HG03469 (cell line): ENCODE results near the gene GFPT2.

Experiments used
- ATAC-seq: cut with Tn5 transposase; IDR thresholded peaks from one replicate; pipeline ENCODE4 v1.9.1; 2021; ENCODE audit warnings: mild to moderate bottlenecking, moderate library complexity, moderate number of reproducible peaks; ENCODE audit not compliant: unreplicated experiment

GFPT2 gene

DNA sequence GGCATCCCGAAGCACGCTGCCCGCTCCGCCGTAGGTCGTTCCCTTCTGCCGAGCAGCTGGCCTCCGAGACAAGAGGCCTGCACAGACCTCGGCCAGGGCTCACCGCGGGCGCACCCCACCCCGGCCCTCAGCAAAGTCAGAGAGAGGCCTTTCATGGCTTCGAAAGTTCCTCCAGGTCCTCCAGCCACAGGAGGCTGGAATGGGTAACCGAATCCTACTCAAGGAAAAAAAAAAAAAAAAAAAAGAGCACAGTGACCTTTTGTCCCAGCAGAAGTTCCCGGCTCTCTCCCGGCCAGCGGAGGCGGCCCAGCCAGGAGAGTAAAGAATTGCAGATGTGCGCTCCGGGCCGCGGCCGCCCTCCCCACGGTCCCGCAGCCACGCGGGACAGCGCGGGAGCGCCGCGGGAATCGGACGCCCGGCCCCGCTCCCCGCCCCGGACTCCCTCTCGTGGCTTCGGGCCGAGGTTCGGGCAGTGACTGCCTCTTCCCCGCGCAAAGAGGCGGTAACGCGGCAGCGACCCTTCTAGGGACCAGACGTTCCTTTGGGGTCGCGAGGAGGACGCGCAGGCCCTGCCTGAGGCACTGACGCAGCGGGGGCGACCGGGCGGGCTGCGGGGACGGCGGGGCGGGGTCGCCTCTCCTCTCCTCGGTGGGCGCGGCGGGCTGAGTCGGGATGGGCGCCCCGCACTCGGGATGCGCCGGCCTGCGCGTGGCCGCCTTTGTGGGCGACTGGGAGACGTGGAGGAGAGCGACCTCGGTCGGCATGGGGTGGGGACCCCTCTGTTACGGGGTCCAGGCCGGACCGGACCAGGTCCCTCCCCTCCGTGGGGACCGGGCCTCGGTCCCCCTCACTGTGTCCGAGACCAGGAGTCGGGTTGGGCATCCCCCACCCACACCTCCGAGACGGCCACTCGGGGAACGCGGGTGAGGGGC lies 754 bp downstream of the GFPT2 start:
- no peak for ATAC-seq

DNA sequence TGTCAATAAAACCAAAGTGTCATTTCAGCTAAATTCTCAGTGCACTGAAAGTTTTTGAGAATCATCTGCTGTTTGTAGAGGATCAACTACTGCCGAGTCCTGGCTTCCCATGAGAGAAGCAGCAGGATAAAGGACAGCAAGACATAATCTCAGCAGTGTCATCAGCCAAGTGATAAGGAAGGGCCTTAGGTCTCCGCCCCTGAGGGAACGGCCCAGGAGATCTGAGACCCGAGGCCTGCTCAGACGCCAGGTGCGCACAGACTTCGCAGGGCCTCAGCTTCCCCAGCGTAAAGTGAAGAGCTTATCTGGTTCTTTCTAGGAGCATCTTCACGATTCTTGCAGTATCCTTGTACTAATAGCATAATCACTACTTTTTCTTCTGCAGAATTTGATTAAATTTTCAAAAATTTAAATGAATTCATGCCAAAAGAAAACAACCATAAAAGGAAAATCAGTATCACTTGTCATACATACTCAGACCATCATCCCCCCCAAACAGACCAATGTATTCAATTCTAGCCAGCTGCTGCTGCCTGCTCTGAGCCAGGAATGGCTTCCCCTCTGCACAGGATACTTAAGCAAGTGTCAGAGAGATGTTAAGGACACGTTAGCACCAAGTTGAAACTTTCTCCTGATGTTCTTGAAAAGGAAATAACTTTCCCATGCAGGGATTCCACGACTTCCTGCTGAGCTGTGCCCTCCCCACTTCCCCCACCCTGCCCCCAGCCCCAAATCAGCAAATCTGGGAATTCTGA lies 2.2 kb downstream of the GFPT2 start:
- no peak for ATAC-seq

DNA sequence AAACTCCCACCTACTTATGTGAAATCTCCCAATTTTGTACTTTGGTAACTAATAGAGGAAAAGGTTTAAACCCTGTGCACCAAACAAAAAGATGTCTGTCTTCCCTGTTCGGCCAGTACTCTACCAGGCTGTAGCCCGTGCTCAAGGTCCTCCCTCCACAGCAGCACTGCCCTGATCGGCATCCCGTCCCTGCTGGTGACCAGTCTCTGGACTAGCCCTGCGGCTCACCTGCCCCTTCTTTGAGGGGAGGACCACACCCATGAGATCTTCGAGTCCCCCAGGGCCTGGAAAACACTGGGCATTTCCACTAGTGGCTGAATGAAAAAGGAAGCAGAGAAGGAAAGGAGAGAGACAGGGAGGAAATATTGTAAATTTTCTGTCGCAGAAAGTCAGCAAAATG lies 2.8 kb downstream of the GFPT2 start:
- no peak for ATAC-seq

DNA sequence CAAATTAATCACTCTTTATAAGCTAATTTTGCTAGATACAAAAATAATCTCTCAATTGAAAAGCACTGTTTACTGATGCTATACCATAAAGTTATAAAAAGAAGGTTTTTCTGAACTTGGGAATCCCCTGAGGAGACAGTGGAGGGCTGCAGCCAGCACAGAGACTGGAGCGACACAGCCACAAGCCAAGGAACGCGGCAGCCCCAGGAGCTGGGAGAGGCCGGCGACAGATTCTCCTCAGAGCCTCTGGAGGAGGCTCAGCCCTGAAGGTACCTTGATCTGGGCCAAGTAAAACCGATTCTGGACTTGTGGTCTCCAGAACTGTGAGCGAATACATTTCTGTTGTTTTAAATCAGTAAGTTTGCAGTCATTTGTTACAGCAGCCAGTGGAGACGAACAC lies 3.7 kb downstream of the GFPT2 start:
- ATAC-seq = no peak

DNA sequence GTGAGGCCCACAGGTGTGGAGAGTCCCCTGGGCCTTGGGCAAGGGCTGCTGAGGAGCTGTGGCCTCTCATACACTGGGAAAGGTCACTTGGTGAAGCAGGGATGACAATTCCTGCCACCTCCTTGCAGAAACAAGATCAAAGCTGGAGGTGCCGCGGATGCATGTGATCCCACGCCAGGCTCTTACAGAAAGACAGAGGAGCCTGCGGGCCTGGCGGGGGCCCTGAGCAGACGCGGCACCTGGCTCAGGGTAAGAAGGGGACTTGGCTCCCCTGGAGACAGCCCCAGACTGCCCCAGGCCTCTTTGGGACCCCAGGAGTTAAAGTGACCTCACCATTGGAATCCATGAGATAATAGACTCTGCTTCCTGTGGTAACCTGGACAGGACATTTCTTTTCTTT lies 4.8 kb downstream of the GFPT2 start:
- no peak for ATAC-seq

DNA sequence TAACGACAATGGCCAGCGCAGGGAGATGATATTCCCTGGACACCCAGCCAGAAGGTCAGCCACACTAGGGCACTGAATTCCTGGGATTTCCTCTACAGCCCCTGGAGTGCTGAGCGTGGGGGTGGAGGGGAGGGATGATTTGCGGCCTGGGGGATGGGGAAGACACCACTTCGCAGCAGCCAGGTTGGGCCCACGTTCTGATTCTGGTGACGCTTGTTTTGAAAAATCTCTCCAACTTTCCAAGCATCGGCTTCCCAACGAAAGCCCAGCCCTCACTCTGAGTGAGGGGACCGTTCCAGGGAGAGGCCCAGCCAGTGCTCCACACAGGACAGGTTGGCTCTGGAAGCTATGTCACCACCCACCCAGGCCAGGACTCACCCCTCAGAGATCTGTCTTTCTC lies 5.4 kb downstream of the GFPT2 start:
- no peak for ATAC-seq

DNA sequence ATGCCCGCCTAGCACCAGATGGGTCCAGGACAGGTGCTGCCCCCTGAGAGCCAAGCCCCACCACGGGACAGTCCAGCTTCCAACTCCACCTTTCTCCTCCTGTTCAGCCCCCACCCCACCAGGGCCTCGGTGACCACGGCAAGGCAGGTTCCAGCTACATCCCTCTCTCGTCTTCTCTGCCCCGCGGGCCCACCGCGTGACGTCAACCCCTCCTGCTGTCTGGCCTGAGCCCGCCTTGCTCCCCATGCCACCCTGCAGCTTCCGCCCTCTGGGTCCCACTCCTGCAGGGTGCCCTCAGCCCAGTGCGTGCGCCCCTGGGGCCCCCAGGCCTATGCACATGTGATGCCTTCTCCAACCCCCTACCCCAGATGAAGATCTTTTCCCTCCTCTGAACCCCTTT lies 6.8 kb downstream of the GFPT2 start:
- ATAC-seq = no peak

DNA sequence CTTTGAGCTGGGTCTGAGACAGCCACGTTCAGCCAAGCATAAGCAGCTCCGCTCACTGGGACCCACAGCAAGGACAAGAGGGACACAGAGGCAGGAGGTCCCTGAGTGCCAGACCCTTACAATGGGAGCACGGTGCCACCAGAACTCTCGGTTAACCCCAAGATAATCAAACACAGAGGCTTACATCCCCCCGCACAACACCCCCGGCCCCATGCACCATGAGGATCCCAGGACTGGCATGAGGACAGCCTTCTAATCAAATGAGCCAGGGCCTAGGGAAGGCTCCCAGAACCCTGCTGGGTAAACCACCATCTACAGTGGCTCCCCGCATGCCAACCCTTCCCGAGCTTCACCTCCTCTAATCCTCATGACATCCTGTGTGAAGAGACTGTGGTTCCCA lies 7.4 kb downstream of the GFPT2 start:
- ATAC-seq = no peak

DNA sequence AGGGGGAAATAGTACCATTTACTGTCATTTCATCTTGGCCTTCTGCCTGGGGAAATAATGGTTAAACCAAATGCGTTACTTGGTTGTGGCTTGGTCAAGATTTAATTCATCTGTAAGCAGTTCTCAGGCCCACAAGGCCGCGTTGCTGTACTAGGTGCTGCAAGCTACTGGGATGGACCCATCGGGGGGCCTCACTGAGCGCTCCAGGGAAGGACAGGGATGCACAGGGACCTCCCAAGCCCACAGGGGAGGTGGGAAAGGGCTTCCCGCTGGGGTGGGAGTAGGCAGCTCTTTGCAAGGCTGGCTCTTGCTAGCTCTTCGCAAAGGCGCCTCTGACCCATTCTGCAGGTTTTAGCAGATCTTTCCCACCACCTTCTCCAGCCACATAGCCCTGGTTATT lies 8.0 kb downstream of the GFPT2 start:
- ATAC-seq = no peak

DNA sequence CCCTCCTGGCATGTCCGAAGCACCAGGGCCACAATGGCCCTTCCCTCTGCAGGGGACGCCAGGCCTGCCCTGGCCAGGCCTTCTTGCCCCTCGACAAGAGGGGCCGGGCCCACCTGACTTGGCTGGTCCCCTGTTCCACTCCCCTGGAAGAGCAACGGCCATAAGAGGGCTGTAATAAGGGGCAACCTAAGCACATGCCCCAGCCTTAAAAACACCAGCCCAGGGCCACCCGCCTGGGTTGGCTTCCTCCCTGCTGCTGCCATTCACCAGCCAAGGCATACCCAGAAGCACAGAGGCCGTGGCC lies 8.5 kb downstream of the GFPT2 start:
- no peak for ATAC-seq

DNA sequence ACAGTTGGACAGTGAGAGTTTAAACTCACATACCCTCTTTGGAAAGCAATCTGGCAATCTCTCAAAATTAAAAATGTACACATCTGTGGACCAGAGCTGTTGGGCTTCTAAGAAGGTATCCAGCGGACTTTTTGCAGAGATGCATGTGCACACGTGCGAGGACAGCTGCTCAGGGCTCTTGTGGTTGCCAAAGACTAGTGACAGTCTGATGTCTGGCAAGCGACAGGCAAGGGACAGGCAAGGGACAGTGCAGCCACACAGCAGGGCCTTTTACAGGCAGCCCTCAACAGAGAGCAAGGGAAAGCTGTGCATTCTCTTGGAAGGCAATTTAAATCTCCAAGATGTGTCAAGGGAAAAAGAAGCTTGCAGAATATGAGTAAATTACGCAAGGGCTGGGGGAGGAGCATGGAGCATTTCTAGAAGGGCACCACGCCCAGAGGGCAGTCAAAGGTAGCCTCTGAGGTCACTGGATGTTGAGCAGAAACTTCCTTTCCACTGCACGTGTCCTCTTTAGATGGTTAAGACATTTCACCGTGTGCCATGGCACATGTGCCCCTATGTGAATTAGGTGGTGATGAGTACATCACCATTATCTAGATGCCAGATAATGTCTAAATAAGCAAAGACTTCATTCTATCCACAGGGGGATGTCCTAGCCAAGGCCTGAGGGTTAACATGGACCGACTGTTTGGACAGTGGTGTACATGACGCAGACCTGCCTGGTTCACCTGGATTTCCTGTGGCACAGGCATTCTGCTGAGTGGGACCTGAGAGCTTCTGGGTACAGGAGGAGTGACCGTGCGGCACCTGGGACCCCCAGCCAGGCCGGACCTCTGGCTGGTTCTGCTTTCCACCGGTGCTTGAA lies 9.1 kb downstream of the GFPT2 start:
- ATAC-seq = no peak

DNA sequence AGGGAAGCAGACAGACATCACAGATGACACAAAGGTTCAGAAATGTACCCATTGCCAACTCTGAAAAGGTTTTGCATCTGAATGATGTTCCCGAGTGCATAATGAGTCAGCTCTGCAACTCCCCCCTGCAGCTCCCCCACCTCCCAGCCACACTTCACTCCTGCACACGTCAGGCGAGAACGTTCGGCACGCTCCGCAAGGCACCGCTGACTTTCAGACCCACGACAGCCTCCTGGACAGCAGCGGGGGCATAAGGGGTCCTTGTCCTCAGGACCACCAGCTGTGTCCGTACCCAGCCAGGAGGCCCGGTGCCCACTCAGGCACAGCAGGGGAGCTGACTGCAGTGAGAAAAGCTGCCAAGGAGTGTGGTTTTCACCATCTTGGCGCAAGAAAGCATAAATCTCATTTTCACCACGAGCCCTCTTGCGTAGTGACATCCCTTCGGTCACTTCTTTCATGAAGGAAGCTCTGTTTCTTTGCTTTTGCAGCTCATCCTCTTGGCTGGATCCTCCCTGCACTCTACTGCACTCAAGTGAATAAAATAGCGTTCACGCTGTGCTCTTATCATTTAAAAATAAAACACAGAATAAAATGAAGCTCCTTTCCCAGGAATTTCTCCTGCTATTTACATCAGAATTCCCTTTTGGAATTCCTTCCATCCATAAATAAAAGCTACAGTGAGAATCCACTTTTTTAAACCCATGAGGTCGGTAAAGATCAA lies 9.9 kb downstream of the GFPT2 start:
- ATAC-seq = no peak

DNA sequence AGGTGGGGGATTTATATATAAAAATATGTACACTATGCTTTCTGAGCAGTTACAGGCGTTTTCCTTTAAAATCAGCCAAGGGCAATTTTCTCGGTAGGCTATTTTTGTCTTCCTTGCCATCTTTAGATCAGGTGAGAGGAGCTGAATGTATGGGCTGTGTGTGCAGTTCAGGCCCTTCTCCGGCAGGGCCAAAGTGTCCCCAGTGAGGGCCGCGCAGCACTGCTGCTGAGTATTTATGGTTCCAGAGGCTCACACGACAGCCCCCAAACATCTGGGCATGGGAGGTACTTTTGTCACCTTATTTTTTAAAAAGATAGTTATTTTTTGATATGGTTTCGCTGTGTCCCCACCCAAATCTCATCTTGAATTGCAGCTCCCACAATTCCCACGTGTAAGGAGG lies 11.5 kb downstream of the GFPT2 start:
- no peak for ATAC-seq

DNA sequence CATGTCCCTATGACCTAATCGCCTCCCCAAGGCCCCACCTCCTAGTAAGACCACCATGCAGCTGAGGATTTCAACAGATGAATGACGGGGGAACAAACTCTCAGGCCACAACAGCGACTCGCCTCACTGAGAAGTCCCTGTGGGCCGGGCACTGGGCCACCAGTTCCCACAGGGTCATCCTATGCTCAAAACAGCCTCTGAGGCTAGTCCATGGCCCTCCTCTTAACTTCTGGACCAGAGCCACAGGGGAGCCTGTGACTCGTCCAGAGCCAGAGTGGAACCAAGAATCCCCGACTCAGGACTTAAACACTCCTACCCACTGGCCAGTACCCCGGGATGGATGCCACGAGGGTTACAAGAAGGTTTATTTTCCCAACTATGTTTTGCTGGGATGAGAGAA lies 12.3 kb downstream of the GFPT2 start:
- no peak for ATAC-seq

DNA sequence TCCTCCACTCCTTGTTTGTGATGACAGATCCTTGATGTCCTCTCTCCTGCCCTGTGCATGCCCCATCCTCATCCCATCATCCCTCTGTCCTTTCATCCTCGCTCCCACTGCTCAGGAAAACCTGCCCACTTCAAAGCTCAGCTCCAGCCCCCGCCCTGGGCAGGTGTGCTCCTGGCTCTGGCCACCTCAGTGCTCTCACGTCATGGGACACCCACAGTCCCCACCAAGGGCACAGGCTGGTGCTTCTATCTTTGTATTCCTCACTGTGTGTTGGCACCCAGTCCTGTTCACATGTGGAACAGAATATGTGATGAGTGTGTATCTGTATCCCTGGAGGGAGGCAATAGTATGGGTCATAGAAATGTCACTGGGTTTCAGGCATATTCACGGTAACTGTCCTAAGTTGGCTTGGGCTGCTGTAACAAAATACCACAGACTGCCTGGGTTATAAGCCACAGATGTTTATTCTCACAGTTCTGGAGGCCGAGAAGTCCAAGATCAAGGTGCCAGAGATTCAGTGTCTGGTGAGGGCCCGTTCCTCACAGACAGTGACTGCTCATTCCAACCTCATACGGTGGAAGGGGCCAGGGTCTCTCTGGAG lies 13.5 kb downstream of the GFPT2 start:
- no peak for ATAC-seq

DNA sequence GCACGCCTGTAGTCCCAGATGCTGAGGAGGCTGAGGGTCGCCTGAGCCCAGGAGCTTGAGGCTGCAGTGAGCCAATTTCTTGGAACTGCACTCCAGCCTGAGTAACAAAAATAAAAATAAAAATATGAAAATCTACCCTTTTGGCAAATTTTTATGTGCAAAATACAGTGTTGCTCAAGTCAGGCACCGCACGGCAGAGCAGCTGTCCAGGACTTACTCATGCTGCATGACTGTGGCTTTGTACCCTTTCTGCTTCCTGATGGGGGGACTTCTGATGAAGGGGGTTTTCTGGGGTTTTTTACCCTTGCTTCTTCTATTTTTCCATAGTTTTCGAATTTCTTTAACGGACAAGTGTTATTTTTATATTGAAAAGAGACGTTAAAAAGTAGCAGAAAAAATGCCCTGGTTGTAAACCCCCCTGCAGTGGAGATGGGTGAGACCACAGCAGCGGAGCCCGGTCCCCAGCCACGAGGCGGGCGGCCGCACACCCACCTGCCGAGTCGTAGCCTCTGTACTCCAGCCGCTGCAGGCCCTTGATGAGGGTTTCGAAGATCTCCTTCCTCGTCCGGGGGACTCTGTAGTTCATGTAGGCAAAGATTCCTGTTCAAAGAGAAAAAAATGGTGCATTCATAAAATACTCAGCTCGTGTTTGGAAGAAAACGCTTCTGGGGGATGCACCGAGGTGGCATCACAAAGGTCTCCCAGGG lies 15.0 kb downstream of the GFPT2 start:
- no peak for ATAC-seq

DNA sequence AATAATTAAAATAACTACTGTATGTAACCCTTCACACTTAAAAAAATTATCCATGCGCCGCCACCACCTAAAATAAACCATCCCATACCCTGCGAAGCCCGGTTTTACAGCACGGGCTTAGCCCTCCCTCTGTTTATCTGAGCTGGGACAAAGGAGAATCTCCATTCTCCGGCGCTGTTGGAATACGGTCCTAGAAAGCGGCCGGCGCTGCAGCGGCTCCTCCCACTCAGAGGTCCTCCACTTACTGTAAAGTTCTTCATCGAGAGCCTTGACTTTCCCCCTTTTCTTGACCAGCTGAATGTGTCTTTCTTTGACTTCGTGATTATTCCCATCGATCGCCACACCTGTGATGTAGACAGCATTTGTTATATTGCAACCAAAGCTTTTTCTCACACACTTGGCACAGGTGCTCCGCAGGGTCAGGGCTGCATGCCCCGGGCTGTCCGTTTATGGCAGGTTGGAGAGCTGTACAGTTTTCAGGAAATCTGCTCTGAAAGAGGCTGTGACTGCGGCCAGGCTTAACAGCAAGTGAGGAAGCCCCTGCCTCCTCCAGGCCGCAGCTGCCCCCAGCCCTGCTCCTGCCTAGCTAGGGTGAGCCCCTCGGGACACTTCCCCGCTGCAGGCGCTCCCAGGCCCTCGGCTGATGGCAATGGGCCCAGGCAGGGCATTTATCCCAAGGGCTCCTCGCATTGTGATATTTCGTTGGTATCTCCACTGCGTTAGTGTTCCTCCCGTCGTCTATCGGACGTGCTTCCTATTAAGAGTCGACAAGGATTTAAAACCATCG lies 16.7 kb downstream of the GFPT2 start:
- no peak for ATAC-seq

DNA sequence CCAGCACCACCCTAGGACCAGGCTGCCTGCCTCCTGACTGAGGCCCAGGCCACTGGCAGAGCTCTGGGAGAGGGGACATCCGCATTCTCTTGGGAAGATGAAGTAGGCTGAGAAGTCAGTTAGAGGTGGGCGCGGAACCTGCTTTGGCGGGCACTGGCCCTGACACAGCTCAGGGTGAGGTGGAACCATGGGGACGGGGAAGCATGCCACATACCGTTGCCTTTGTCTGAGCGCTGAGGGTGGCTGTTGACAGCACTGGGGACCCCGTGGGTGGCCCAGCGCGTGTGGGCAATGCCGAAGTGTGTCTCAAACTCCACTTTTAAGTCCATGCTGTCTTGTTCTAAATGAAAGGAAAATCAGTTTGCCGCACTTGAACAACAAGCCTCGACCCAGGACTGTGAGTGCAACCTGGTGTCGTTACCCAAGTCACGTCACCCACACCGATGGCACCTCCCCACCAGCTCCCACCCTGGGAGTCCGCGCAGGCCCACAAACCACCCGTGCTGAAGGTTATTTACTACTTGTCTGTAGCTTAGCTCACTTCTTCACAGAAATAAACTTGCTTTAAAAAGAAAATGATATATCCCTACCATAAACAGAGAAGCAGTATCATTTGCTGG lies 17.4 kb downstream of the GFPT2 start:
- ATAC-seq = no peak
